Activated naive CD4-positive, alpha-beta T cell treated with anti-CD3 and anti-CD28 coated beads, Interleukin-2, amount 50 U/mL, for 16 hours (primary cell): ENCODE results near the gene FGGY.
"Not testable (repeated sequence)": the region's sequence is repeated elsewhere in the genome, so short reads cannot be mapped to it uniquely, and the experiment has no call there.

Experiments used
- DNase-seq: peaks from one replicate; pipeline ENCODE4 v3.0.0-alpha.2; 2020

Gene FGGY

GRCh38 chr1:59494145-59494833 is 197.4 kb downstream of the FGGY start:
- DNase-seq, result no peak

- DNase-seq, result not testable (repeated sequence)
These were observed 199.3 kb downstream of the FGGY start for GRCh38 chr1:59496156-59496555.

- DNase-seq, result no peak
These were observed 200.7 kb downstream of the FGGY start for GRCh38 chr1:59497616-59498015.

GRCh38 chr1:59498640-59499039 is 201.7 kb downstream of the FGGY start:
- no peak for DNase-seq

- no peak for DNase-seq
These were observed 202.5 kb downstream of the FGGY start for GRCh38 chr1:59499273-59499942.

- DNase-seq, result no peak
These were observed 203.2 kb downstream of the FGGY start for GRCh38 chr1:59499943-59500569.

- no peak for DNase-seq
These were observed 204.3 kb downstream of the FGGY start for GRCh38 chr1:59500950-59501742.

GRCh38 chr1:59502009-59502691 is 205.3 kb downstream of the FGGY start:
- no peak for DNase-seq

GRCh38 chr1:59504276-59504675 is 207.4 kb downstream of the FGGY start:
- no peak for DNase-seq

- no peak for DNase-seq
These were observed 208.7 kb downstream of the FGGY start for GRCh38 chr1:59505596-59506028.

- DNase-seq, result no peak
These were observed 210.1 kb downstream of the FGGY start for GRCh38 chr1:59506952-59507351.

- DNase-seq, result no peak
These were observed 212.5 kb downstream of the FGGY start for GRCh38 chr1:59509341-59509875.

- DNase-seq, result no peak
These were observed 213.4 kb downstream of the FGGY start for GRCh38 chr1:59510249-59510648.

- DNase-seq, result no peak
These were observed 214.9 kb downstream of the FGGY start for GRCh38 chr1:59511476-59512465.

GRCh38 chr1:59512702-59513101 is 215.8 kb downstream of the FGGY start:
- no peak for DNase-seq

GRCh38 chr1:59514061-59514909 is 217.4 kb downstream of the FGGY start:
- no peak for DNase-seq

- no peak for DNase-seq
These were observed 220.0 kb downstream of the FGGY start for GRCh38 chr1:59516881-59517280.

GRCh38 chr1:59520194-59520593 is 223.3 kb downstream of the FGGY start:
- DNase-seq, result no peak

GRCh38 chr1:59520827-59521418 is 224.0 kb downstream of the FGGY start:
- no peak for DNase-seq

GRCh38 chr1:59521456-59521855 is 224.6 kb downstream of the FGGY start:
- DNase-seq, result no peak
